Stimulated activated CD8-positive, alpha-beta memory T cell treated with anti-CD3 and anti-CD28 coated beads, Interleukin-4, amount 100 ng/mL, for 48 hours (primary cell): ENCODE results near the gene MYO1B.

ENCODE experiments used
- DNase-seq: peaks from one replicate; pipeline ENCODE4 v3.0.0-alpha.2; 2020

MYO1B gene

DNA sequence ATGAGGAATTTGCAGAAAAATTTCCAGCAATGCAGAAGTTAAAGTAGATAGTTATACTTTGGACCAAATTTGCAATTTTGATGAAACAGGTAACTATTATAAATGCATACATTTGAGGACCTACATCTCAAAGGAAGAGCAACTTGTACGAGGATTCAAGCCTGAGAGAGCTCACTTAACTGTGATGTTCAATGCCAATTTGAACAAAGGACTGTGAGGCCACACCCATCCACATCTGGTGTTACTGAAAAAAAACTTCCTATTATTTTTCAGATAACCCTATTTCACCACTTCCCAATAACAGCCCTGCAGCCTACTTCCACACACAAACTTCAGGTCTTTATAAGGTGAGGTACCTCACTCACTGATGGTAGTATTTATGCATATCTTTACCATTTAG is 229.3 kb downstream of the MYO1B start:
- no peak for DNase-seq
